IMR-90 (cell line): Measurements from ENCODE around the gene SSH2. TPM values are rescaled to one million over a fixed set of nuclear protein-coding genes. Genes with fewer than 3 reads are reported as not detected.

Source experiments
- ATAC-seq: fragments of 200-7000 bp; cut with Tn5 transposase; 2 replicates; pipeline ENCODE4 v1.9.1; 2020; ENCODE audit warnings: low read depth, mild to moderate bottlenecking, moderate library complexity
- BruUV-seq: library from RNA; stranded (reverse); fragments of 400-500 nt; replicated peaks from 2 replicates; lab custom pipeline; 2021; lab: Mats Ljungman, UMichigan
- CTCF ChIA-PET: fragments of 300-600 bp; formaldehyde crosslinking; extraction: SDS; loops from one replicate; lab custom pipeline; 2021; ENCODE audit warnings: antibody characterized with exemption; lab: Yijun Ruan, JAX
- POLR2A ChIA-PET: fragments of 300-600 bp; sonication (Branson Sonifier 250); formaldehyde crosslinking; loops from one replicate; lab custom pipeline; 2022; ENCODE audit warnings: antibody characterized with exemption; ENCODE audit not compliant: unreplicated experiment; lab: Charles Lee
- DNase-seq: peaks from one replicate; pipeline ENCODE4 v3.0.0; 2013
- H2AFZ ChIP-seq: replicated peaks from 2 replicates; pipeline ENCODE3; 2013; ENCODE audit warnings: low read length, mild to moderate bottlenecking; ENCODE audit not compliant: poor library complexity
- H2AK5ac ChIP-seq: 2 replicates; pipeline ENCODE4 v1.6.1; 2013; ENCODE audit warnings: low read depth, low read length, inconsistent platforms
- H2AK9ac ChIP-seq: replicated peaks from 2 replicates; pipeline ENCODE3; 2013; ENCODE audit warnings: mild to moderate bottlenecking, low read depth, low read length, moderate library complexity; ENCODE audit not compliant: poor library complexity
- H2BK120ac ChIP-seq: 2 replicates; pipeline ENCODE4 v1.6.1; 2013; ENCODE audit warnings: low read depth, low read length, inconsistent platforms
- H2BK15ac ChIP-seq: 3 replicates; pipeline ENCODE4 v1.6.1; 2013; ENCODE audit warnings: low read depth, low read length, inconsistent platforms
- H2BK20ac ChIP-seq: 2 replicates; pipeline ENCODE4 v1.6.1; 2013; ENCODE audit warnings: low read depth, mild to moderate bottlenecking, inconsistent platforms, low read length, moderate library complexity
- H2BK5ac ChIP-seq: 2 replicates; pipeline ENCODE4 v1.6.1; 2013; ENCODE audit warnings: mild to moderate bottlenecking, low read depth, low read length, inconsistent platforms; ENCODE audit not compliant: poor library complexity, severe bottlenecking
- H3K14ac ChIP-seq: replicated peaks from 2 replicates; pipeline ENCODE4 v1.6.1; 2013; ENCODE audit warnings: low read depth, low read length, inconsistent platforms
- H3K18ac ChIP-seq: 2 replicates; pipeline ENCODE4 v1.6.1; 2013; ENCODE audit warnings: low read depth, low read length, control low read depth
- H3K23ac ChIP-seq: 2 replicates; pipeline ENCODE4 v1.6.1; 2013; ENCODE audit warnings: low read depth, low read length, inconsistent platforms
- H3K27ac ChIP-seq: 2 replicates; pipeline ENCODE4 v1.5.1; 2013; ENCODE audit warnings: mild to moderate bottlenecking, control low read depth, low read length; ENCODE audit not compliant: insufficient read depth
- H3K27me3 ChIP-seq: 2 replicates; pipeline ENCODE4 v1.6.1; 2013; ENCODE audit warnings: low read length; ENCODE audit not compliant: control insufficient read depth, insufficient read depth
- H3K36me3 ChIP-seq: 2 replicates; pipeline ENCODE4 v1.6.1; 2013; ENCODE audit warnings: low read length, mixed read lengths; ENCODE audit not compliant: control insufficient read depth, insufficient read depth
- H3K4ac ChIP-seq: 2 replicates; pipeline ENCODE4 v1.6.1; 2013; ENCODE audit warnings: low read depth, low read length, inconsistent platforms
- H3K4me1 ChIP-seq: 2 replicates; pipeline ENCODE4 v1.6.1; 2013; ENCODE audit warnings: low read length, mixed read lengths; ENCODE audit not compliant: control insufficient read depth, insufficient read depth
- H3K4me2 ChIP-seq: 2 replicates; pipeline ENCODE4 v1.6.1; 2013; ENCODE audit warnings: low read depth, mild to moderate bottlenecking, control low read depth, low read length, moderate library complexity
- H3K4me3 ChIP-seq: 2 replicates; pipeline ENCODE4 v1.5.1; 2013; ENCODE audit warnings: low read depth, mild to moderate bottlenecking, control low read depth, low read length, moderate library complexity; ENCODE audit not compliant: insufficient read depth
- H3K56ac ChIP-seq: 2 replicates; pipeline ENCODE4 v1.6.1; 2013; ENCODE audit warnings: low read length, inconsistent platforms; ENCODE audit not compliant: insufficient read depth; ENCODE audit errors: extremely low read depth
- H3K79me1 ChIP-seq, 2 experiments: 2 replicates each; pipeline ENCODE4 v1.6.1; 2013; ENCODE audit warnings: low read length in 2 of 2, inconsistent platforms in 1 of 2, low read depth in 1 of 2
- H3K9ac ChIP-seq: 2 replicates; pipeline ENCODE4 v1.6.1; 2013; ENCODE audit warnings: low read depth, low read length, control low read depth
- H3K9me1 ChIP-seq: 2 replicates; pipeline ENCODE4 v1.6.1; 2013; ENCODE audit warnings: low read length, inconsistent platforms; ENCODE audit not compliant: insufficient read depth
- H3K9me3 ChIP-seq: 2 replicates; pipeline ENCODE4 v1.6.1; 2013; ENCODE audit warnings: low read length; ENCODE audit not compliant: control insufficient read depth, insufficient read depth
- H4K20me1 ChIP-seq: 2 replicates; pipeline ENCODE4 v1.6.1; 2013; ENCODE audit warnings: low read length, inconsistent platforms; ENCODE audit not compliant: insufficient read depth
- H4K5ac ChIP-seq: 2 replicates; pipeline ENCODE4 v1.6.1; 2013; ENCODE audit warnings: mild to moderate bottlenecking, low read depth, low read length, control low read depth
- H4K8ac ChIP-seq, 2 experiments: 2 replicates each; pipeline ENCODE4 v1.6.1; 2013; ENCODE audit warnings: low read depth in 2 of 2, low read length in 2 of 2, control low read depth in 1 of 2, inconsistent platforms in 1 of 2
- H4K91ac ChIP-seq: 2 replicates; pipeline ENCODE4 v1.6.1; 2013; ENCODE audit warnings: low read depth, low read length, inconsistent platforms; ENCODE audit not compliant: insufficient read depth
- BHLHE40 ChIP-seq: fragments of 150-350 bp; IDR thresholded peaks from 2 replicates; pipeline ENCODE4 v1.6.1; 2016; ENCODE audit warnings: mild to moderate bottlenecking, low read depth, low read length
- CEBPB ChIP-seq: IDR thresholded peaks from 2 replicates; pipeline ENCODE4 v1.6.1; 2012; ENCODE audit warnings: low read depth, low read length, improper control_type of control experiment
- CHD1 ChIP-seq: IDR thresholded peaks from 2 replicates; pipeline ENCODE4 v1.6.1; 2012; ENCODE audit warnings: low read depth, low read length, improper control_type of control experiment
- FOS ChIP-seq: fragments of 150-350 bp; IDR thresholded peaks from 2 replicates; pipeline ENCODE4 v1.6.1; 2016; ENCODE audit warnings: low read depth, low read length
- MAFK ChIP-seq: IDR thresholded peaks from 2 replicates; pipeline ENCODE4 v1.6.1; 2012; ENCODE audit warnings: low read depth, low read length, improper control_type of control experiment
- MXI1 ChIP-seq: IDR thresholded peaks from 2 replicates; pipeline ENCODE4 v1.6.1; 2012; ENCODE audit warnings: low read depth, mild to moderate bottlenecking, low read length, moderate library complexity, borderline replicate concordance
- NFE2L2 ChIP-seq: fragments of 150-350 bp; IDR thresholded peaks from 2 replicates; pipeline ENCODE4 v1.6.1; 2016; ENCODE audit warnings: low read depth, mild to moderate bottlenecking, low read length
- POLR2A ChIP-seq: IDR thresholded peaks from 2 replicates; pipeline ENCODE4 v1.6.1; 2012; ENCODE audit warnings: mild to moderate bottlenecking, low read depth, low read length
- RAD21 ChIP-seq: IDR thresholded peaks from 2 replicates; pipeline ENCODE4 v1.6.1; 2012; ENCODE audit warnings: low read length, improper control_type of control experiment
- RCOR1 ChIP-seq: IDR thresholded peaks from 2 replicates; pipeline ENCODE4 v1.6.1; 2012; ENCODE audit warnings: mild to moderate bottlenecking, low read length, improper control_type of control experiment; ENCODE audit not compliant: insufficient replicate concordance
- RFX5 ChIP-seq: IDR thresholded peaks from 2 replicates; pipeline ENCODE4 v1.8.0; 2012; ENCODE audit warnings: low read depth, mild to moderate bottlenecking, low read length, moderate library complexity
- SMC3 ChIP-seq: fragments of 150-350 bp; IDR thresholded peaks from 2 replicates; pipeline ENCODE4 v1.6.1; 2016; ENCODE audit warnings: low read depth, mild to moderate bottlenecking, antibody characterized with exemption, low read length, moderate library complexity
- dilution Hi-C: fragments of 300-500 bp; cut with HindIII; formaldehyde crosslinking; loops from one replicate; pipeline ENCODE4 v1.14.3; 2018; ENCODE audit warnings: low sequenced_read_pairs; ENCODE audit not compliant: unreplicated experiment
- in situ Hi-C: fragments of 300-500 bp; cut with MboI; formaldehyde crosslinking; loops from 3 replicates; pipeline ENCODE4 v1.14.3; 2019; ENCODE audit warnings: low sequenced_read_pairs, inconsistent platforms, mixed read lengths
- intact Hi-C: fragments of 100-400 bp; cut with micrococcal nuclease; formaldehyde crosslinking; loops from 2 replicates; pipeline ENCODE4 v1.10.0; 2022
- polyA plus RNA-seq, 3 experiments: library from polyadenylated mRNA; depleted of rRNA; stranded (reverse); fragments of >200 nt; gene quantifications; 2 replicates each; pipeline ENCODE4 v1.2.3, GENCODE V29; 2012; ENCODE audit warnings: low replicate concordance in 1 of 3
- total RNA-seq: library from RNA; depleted of rRNA; stranded (reverse); fragments of >200 nt; gene quantifications from 2 replicates; pipeline ENCODE4 v1.2.3, GENCODE V29; 2012
- TF ChIP-seq, protein P1 (sequence below): fragments of 150-350 bp; IDR thresholded peaks from 2 replicates; pipeline ENCODE4 v1.6.1; 2016; ENCODE audit warnings: low read depth, mild to moderate bottlenecking, low read length, moderate library complexity, borderline replicate concordance
- TF ChIP-seq, protein P2 (sequence below): fragments of 150-350 bp; IDR thresholded peaks from 2 replicates; pipeline ENCODE4 v1.6.1; 2017; ENCODE audit warnings: mild to moderate bottlenecking, antibody characterized with exemption, low read length, low read depth
- TF ChIP-seq, protein P3 (sequence below): conservative IDR thresholded peaks from 2 replicates; pipeline ENCODE4 v1.5.1; 2012; ENCODE audit warnings: mild to moderate bottlenecking, low read depth, low read length, improper control_type of control experiment

SSH2 gene
- total and polyA plus RNA-seq, 2 of the 4 experiments (the other 2 are of a cell fraction): 9.3 TPM

DNA sequence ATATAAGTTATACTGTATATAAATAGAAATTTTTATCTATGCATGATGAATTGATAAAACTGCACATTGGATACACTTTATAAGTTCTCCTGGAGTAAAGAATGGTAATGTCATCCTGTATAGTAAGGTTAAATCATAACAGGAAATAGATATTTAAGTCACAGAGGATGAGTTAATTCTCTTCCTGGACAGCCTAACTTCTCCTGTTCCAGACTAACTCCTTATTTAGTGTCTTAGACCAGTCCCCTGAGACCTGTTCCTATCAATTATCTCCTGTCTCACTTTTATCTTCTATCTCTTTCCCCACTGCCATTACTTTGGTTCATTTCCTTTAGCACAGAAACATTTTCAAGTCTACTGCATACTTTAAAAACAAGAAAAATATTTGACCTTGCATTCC, 46.5 kb downstream of the SSH2 start:
- Histone ChIP-seq H2BK120ac (no peak overlapping the region), H3K4me1 (no peaks in the 10 kb centered on the region; the same call in 1 of the 2 replicates), H3K4me2 (no peak overlapping the region; the same call in 1 of the 2 replicates), H3K14ac (no peak overlapping the region), H3K56ac (no peak overlapping the region), H4K8ac (no peak overlapping the region), H2AK9ac (no peak overlapping the region), H3K27me3 (no peaks in the 10 kb centered on the region), H3K9me3 (no peaks in the 10 kb centered on the region), H4K20me1 (no peaks in the 10 kb centered on the region; the same call in 1 of the 2 replicates), H2BK15ac (no peak overlapping the region), H3K4me3 (no peak overlapping the region), H2AFZ (no peak overlapping the region), H4K5ac (no peak overlapping the region), H3K9me1 (peaks cover 3% of the 10 kb centered on the region), H3K9ac (no peak overlapping the region), H3K36me3 (no peaks in the 10 kb centered on the region), H2BK20ac (no peak overlapping the region), H3K27ac (no peak overlapping the region), H2BK5ac (peak overlapping the region; percentile 5), H3K23ac (no peak overlapping the region), H4K91ac (no peak overlapping the region), H2AK5ac (no peak overlapping the region), H3K18ac (no peak overlapping the region), H3K79me1 (peaks cover 20 to 51% of the 10 kb centered on the region in 2 experiments), H3K4ac (no peak overlapping the region)
- dilution Hi-C loops: no loop called here
- intact Hi-C loops: no loop called here
- peak; percentile 43 for DNase-seq
- no TSS peak for BruUV-seq
- POLR2A ChIA-PET: no interaction called here
- CTCF ChIA-PET: no interaction called here
- TF ChIP-seq FOS (no peak), MXI1 (no peak), NFE2L2 (no peak), BHLHE40 (no peak), POLR2A (no peak), CHD1 (no peak), MAFK (no peak), SMC3 (no peak), CEBPB (no peak), RAD21 (no peak), RCOR1 (no peak), RFX5 (no peak)
- TF ChIP-seq, protein P1, sequence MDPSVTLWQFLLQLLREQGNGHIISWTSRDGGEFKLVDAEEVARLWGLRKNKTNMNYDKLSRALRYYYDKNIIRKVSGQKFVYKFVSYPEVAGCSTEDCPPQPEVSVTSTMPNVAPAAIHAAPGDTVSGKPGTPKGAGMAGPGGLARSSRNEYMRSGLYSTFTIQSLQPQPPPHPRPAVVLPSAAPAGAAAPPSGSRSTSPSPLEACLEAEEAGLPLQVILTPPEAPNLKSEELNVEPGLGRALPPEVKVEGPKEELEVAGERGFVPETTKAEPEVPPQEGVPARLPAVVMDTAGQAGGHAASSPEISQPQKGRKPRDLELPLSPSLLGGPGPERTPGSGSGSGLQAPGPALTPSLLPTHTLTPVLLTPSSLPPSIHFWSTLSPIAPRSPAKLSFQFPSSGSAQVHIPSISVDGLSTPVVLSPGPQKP: no peak
- TF ChIP-seq, protein P2, sequence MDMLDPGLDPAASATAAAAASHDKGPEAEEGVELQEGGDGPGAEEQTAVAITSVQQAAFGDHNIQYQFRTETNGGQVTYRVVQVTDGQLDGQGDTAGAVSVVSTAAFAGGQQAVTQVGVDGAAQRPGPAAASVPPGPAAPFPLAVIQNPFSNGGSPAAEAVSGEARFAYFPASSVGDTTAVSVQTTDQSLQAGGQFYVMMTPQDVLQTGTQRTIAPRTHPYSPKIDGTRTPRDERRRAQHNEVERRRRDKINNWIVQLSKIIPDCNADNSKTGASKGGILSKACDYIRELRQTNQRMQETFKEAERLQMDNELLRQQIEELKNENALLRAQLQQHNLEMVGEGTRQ: no peak
- TF ChIP-seq, protein P3, sequence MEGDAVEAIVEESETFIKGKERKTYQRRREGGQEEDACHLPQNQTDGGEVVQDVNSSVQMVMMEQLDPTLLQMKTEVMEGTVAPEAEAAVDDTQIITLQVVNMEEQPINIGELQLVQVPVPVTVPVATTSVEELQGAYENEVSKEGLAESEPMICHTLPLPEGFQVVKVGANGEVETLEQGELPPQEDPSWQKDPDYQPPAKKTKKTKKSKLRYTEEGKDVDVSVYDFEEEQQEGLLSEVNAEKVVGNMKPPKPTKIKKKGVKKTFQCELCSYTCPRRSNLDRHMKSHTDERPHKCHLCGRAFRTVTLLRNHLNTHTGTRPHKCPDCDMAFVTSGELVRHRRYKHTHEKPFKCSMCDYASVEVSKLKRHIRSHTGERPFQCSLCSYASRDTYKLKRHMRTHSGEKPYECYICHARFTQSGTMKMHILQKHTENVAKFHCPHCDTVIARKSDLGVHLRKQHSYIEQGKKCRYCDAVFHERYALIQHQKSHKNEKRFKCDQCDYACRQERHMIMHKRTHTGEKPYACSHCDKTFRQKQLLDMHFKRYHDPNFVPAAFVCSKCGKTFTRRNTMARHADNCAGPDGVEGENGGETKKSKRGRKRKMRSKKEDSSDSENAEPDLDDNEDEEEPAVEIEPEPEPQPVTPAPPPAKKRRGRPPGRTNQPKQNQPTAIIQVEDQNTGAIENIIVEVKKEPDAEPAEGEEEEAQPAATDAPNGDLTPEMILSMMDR: no peak
- in situ Hi-C loops: no loop called here
- ATAC-seq: peak; percentile 51
